RPMI8226 (cell line): ENCODE data around the gene CCDC102A.
"Not testable (repeated sequence)": the region's sequence is repeated elsewhere in the genome, so short reads cannot be mapped to it uniquely, and the experiment has no call there.

Source experiments
- DNase-seq: peaks from one replicate; pipeline ENCODE4 v3.0.0-alpha.2; 2015

The CCDC102A gene

DNA sequence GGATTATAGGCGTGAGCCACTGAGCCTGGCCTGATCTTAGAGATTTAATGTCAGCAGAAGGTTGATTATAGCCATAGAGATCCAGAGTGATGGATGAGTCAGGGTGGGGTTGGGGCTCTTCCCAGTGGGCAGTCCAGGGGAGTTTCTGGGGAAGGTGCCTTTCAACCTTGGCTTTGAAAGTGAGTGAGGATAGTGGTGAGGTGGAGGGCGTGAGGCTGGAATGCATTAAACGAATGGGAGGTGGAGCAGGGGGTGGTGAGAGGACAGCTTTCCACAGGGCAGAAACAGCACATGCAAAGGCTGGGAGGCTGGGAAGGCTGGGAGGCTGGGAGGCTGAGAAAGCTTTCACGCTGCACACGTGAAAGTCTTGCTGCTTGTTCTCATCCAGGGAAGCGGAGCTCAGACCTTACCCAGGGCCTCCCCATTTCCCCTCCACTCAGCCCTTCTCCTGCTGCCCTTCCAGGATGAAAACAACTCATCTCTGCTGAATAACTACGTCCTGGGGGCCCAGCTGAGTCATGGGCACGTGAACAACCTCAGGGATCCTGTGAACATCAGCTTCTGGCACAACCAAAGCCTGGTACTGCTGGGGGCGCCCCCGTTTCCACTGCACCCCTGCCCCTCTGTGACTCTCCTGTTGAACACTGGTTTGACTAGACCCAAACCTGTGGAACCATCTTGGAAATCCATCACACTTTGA, 28.4 kb upstream of the CCDC102A start:
- no peak for DNase-seq

- no peak for DNase-seq
These were observed 27.4 kb upstream of the CCDC102A start for GRCh38 chr16:57563761-57564160.

DNA sequence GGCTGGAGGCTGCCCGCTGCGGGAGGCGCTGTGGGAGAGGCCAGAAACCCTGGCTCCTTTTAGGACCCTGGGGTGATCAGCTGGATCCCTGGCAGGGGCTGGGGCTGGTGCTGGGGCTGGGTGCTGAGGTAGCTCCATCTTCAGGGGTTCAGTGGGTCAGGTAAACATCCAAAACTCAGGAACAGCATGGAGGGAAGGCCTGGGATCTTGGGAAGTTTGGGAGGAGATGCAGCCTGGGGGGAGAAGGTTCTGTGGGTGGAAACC, 27.0 kb upstream of the CCDC102A start:
- DNase-seq = no peak

DNA sequence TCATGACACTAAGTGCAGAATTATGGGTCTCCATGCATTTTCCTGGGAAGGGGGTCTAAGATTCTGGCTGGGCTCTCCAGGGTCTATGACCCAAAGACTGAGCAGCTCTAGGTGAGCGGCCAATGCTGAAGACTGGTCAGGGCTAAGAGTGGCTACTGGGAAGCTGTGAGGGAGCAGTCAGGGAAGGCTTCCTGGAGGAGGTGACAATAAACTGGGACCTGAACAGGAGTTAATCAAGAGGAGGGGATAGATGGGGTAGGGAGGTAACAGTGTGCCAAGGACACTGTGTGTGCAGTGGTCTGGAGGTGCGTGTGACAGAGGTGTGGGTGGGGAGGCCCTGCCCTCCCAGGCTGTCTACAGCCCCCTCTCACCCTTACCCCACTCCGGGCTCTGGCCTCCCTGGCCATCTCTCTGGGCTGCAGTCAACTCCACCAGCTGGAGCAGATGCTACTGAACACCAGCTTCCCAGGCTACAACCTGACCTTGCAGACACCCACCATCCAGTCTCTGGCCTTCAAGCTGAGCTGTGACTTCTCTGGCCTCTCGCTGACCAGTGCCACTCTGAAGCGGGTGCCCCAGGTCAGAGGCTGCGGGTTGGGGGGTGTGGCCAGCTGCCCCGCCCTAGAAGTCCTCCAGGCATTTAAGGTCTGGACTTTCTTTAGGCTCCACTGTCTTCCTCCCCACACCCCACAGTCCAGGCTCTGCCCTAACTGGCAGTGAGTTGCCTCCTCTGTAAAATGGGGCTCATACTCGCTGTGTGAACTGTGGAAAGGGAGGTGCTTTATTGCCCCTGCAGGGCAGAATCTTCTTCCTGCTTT, 26.5 kb upstream of the CCDC102A start:
- DNase-seq = no peak

- DNase-seq = no peak
These were observed 25.7 kb upstream of the CCDC102A start for GRCh38 chr16:57562066-57562465.

GRCh38 chr16:57559072-57559790, 22.9 kb upstream of the CCDC102A start:
- DNase-seq = no peak

DNA sequence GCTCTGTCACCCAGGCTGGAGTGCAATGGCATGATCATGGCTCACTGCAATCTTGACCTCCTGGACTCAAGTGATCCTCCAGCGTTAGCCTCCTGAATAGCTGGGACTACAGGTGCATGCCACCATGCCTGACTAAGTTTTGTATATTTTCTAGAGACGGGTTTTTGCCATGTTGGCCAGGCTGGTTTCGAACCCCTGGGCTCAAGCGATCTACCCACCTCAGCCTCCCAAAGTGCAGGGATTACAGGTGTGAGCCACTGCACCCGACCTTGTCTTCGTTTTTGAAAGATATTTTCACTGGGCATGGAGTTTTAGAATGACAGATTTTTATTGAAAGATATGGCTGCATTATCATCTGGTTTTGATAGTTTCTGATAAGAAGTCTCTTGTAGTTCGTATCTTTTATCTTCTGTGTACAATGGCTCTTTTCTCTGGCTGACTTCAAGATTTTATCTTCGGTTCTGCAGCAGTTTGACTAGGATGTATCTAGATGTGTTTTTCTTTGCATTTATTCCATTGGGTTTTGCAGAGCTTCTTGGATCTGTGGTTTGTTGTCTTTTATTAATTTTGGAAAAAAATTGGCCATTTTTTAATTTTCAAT, 20.7 kb upstream of the CCDC102A start:
- DNase-seq = no peak

- DNase-seq = no peak
These were observed 19.5 kb upstream of the CCDC102A start for GRCh38 chr16:57555831-57556230.

- DNase-seq = no peak
These were observed 14.7 kb upstream of the CCDC102A start for GRCh38 chr16:57551057-57551456.

DNA sequence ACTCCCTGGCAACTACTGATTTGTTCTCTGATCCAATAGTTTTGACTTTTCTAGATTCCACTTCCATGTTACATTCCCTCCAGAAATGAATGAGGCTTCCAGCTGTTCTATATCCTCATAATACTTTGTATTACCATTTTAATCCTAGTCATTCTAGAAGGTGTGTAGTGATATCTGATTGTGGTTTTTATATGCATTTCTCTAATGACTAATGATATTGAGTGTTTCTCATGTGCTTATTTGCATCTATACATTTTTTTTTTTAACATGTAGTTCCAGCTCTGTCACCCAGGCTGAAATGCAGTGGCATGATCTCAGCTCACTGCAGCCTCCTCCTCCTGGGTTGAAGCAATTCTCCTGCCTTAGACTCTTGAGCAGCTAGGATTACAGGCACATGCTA, 13.4 kb upstream of the CCDC102A start:
- no peak for DNase-seq

DNA sequence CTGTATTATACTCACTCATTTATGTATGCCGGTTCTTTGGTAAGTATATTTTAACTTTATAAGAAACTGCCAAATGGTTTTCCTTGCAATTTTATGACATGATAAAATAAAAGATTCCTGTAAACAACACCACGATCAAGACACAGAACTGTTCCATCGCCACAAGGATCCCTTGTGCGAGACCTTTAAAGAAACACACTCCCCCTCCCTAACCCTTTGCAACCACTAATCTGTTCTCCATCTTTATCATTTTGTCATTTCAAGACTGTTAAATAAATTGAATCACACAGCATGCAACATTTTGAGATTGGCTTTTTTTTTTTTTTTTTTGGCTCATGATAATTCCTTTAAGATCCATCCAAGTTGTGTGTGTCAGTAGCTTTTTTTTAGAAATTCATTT, 12.0 kb upstream of the CCDC102A start:
- DNase-seq = no peak

DNA sequence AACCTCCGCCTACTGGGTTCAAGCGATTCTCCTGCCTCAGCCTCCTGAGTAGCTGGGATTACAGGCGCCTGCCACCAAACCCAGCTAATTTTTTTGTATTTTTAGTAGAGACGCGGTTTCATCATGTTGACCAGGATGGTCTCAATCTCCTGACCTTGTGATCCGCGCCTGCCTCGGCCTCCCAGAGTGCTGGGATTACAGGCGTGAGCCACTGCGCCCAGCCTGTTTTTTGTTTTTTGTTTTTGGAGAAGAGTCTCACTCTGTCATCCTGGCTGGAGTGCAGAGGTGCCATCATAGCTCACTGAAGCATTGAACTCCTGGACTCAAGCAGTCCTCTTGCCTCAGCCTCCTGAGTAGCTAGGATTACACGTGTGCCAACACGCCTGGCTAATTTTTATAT, 11.2 kb upstream of the CCDC102A start:
- not testable (repeated sequence) for DNase-seq

- DNase-seq = peak; percentile 94
These were observed 7.8 kb upstream of the CCDC102A start for GRCh38 chr16:57544124-57544653.

GRCh38 chr16:57541754-57542435, 5.5 kb upstream of the CCDC102A start:
- DNase-seq = no peak

DNA sequence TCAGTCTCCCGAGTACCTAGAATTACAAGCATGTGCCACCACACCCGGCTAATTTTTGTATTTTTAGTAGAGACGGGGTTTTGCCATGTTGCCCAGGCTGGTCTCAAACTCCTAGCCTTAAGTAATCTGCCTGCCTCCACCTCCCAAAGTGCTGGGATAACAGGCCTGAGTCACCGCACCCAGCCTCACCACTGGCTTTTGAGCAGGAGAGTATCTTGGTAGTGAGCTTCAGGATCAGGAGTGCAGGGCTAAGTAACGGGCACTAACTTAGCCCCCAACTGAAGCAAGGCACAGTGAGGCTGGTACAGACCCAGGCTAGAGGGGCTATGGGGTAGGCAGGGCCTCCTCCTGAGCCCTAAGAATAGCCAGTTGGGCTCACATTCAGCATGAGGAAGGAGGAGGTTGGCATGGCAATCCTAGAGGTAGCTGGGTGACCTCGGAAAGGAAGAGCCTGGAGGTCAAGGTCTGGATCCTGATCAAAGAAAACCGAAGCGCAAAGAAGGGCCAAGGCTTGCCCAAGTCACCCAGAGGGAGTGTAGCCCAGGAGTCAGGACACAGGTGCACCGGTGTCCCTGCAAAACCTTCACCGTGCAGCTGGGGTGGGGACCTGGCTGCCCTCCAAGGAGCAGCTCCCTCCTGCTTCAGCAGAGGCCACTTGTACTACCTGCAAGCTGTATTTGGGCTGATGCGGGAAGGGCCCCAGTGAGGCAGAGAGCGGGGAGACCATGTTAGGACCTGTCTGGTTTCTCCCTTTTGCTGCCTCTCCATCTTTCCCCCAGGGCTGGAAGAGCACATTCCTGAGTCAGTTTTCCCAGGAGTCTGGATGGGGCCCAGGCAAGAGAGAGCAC, 4.8 kb upstream of the CCDC102A start:
- DNase-seq = peak; percentile 98

DNA sequence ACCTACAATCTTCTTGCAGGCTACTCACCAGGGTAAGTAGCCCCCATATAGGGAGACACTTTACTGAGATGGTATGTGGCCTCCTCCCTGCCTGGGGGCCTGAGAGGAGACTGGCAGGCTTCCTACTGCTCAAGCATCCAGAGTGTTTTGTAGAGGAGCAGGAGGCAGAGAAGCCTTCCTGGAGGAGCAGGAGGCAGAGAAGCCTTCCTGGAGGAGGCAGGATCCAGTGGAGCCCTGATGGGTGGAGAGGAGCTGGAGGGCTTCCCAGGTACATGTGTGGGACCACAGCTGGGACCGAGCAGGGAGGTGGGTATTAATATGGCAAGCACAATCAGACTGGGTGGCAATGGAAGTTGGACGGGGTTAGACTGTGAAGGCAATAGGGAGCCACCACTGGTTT, 4.0 kb upstream of the CCDC102A start:
- no peak for DNase-seq

- peak; percentile 52 for DNase-seq
These were observed 2.9 kb upstream of the CCDC102A start for GRCh38 chr16:57539072-57539796.

GRCh38 chr16:57538235-57538721, 1.9 kb upstream of the CCDC102A start:
- no peak for DNase-seq

GRCh38 chr16:57537581-57538234, 1.3 kb upstream of the CCDC102A start:
- DNase-seq = no peak

- no peak for DNase-seq
These were observed 779 bp upstream of the CCDC102A start for GRCh38 chr16:57537194-57537505.
